ENCODE measurements around the gene AOPEP. TPM values are rescaled to one million over a fixed set of nuclear protein-coding genes. Genes with fewer than 3 reads are reported as not detected.

AOPEP gene
- total and polyA plus RNA-seq, 9 of the 15 experiments (the other 6 are each of a cell fraction or from before 2014, with no cell fraction given): 4.5 to 19.3 (median 13.5) TPM

- Histone ChIP-seq H3K27me3 (ENCODE audit: control insufficient read depth in 2 of 2, insufficient read depth in 2 of 2, low read length in 2 of 2) (no peaks in the 10 kb centered on the region), H3K27ac (ENCODE audit: extremely low read depth, low read depth, low read length) (no peak overlapping the region), H3K4me1 (replicated peaks in 1 of 2; ENCODE audit: control insufficient read depth in 2 of 2, insufficient read depth in 2 of 2, low read length in 2 of 2) (peaks cover 0 to 10% of the 10 kb centered on the region in 2 experiments; a peak in 1 of 5 replicates), H3K9me1 (ENCODE audit: control insufficient read depth, insufficient read depth, low read length) (no peaks in the 10 kb centered on the region), H3K4me2 (ENCODE audit: insufficient read depth, low read length) (no peak overlapping the region), H3K9ac (ENCODE audit: insufficient read depth in 1 of 2, low read depth in 2 of 2, low read length in 2 of 2) (0 out of 4 replicates have a peak overlapping the region, but pooled peaks of 1 of the 2 experiments have one; percentile 30), H4K20me1 (replicated peaks; ENCODE audit: control insufficient read depth, insufficient read depth, low read length) (peaks cover 4% of the 10 kb centered on the region; the same call in 1 of the 2 replicates), H3K4me3 (no peak overlapping the region), H3K36me3 (ENCODE audit: control insufficient read depth, insufficient read depth, low read length) (peaks cover 18% of the 10 kb centered on the region; the same call in 1 of the 3 replicates), H3K9me3 (replicated peaks; ENCODE audit: control insufficient read depth, insufficient read depth, low read depth, low read length) (no peaks in the 10 kb centered on the region), H2AFZ (ENCODE audit: low read depth, low read length) (no peak overlapping the region), H3K79me2 (ENCODE audit: control insufficient read depth, insufficient read depth, low read length) (no peaks in the 10 kb centered on the region)
- ChIA-PET POLR2A (interaction anchor here (0.7 to 1.3 kb wide), 3 partner anchors 13 to 172 kb away, joined by 3 read pairs; no protein-coding TSS in a partner anchor), CTCF (ENCODE audit: low intra/inter-chr PET ratio) (no interaction called here)
- no peak for ATAC-seq
- BruUV-seq (replicated peaks): no TSS peak
- in situ Hi-C loops (cut with MboI): no loop called here
- WGBS (ENCODE audit: insufficient coverage, low coverage, missing lambda C conversion rate): 88% methylated on average over 18 of the region's 18 CpGs
- TF ChIP-seq THRB (CRISPR knock-in tag; conservative IDR thresholded peaks at IDR 0.05) (no peak), ZNF140 (CRISPR knock-in tag; IDR thresholded peaks at IDR 0.05) (no peak), GATA2 (CRISPR knock-in tag; IDR thresholded peaks at IDR 0.05) (no peak), OTX1 (CRISPR knock-in tag; IDR thresholded peaks at IDR 0.05) (no peak), ZNF280A (IDR thresholded peaks at IDR 0.05; ENCODE audit: low read depth, partially characterized antibody) (no peak), ZNF639 (CRISPR knock-in tag; conservative IDR thresholded peaks at IDR 0.05 in 1 of 2, IDR thresholded peaks at IDR 0.05 in 1 of 2) (no peak), ZSCAN32 (CRISPR knock-in tag; IDR thresholded peaks at IDR 0.05) (no peak), ZFPM2 (CRISPR knock-in tag; IDR thresholded peaks at IDR 0.05) (no peak)
- FAIRE-seq: no peak
- intact Hi-C loops (cut with micrococcal nuclease): no loop called here
- no peak for DNase-seq (ENCODE audit: extremely low read depth in 1 of 4, low spot score in 3 of 4)
Observed at GRCh38 chr9:95102572-95102971, 376.1 kb downstream of the AOPEP start.

Data from K562 (cell line).